GM18511 (cell line): Measurements from ENCODE around the gene MFAP5.
"Not testable (repeated sequence)": the region's sequence is repeated elsewhere in the genome, so short reads cannot be mapped to it uniquely, and the experiment has no call there.

Experiments used
- ATAC-seq: cut with Tn5 transposase; IDR thresholded peaks from one replicate; pipeline ENCODE4 v1.9.1; 2021; ENCODE audit warnings: mild to moderate bottlenecking, moderate library complexity; ENCODE audit not compliant: unreplicated experiment

MFAP5 gene

GRCh38 chr12:8635342-8636006, 27.2 kb downstream of the MFAP5 start:
- not testable (repeated sequence) for ATAC-seq

- no peak for ATAC-seq
Observed at GRCh38 chr12:8630131-8630530, 32.5 kb downstream of the MFAP5 start.

- ATAC-seq, result peak; percentile 95
Observed at GRCh38 chr12:8629486-8630033, 33.1 kb downstream of the MFAP5 start.

- ATAC-seq, result no peak
Observed at GRCh38 chr12:8628731-8629130, 33.9 kb downstream of the MFAP5 start.

GRCh38 chr12:8624750-8625149, 37.9 kb downstream of the MFAP5 start:
- ATAC-seq, result not testable (repeated sequence)

- ATAC-seq, result no peak
Observed at GRCh38 chr12:8622646-8623045, 40.0 kb downstream of the MFAP5 start.

GRCh38 chr12:8615206-8615605, 47.4 kb downstream of the MFAP5 start:
- no peak for ATAC-seq

- not testable (repeated sequence) for ATAC-seq
Observed at GRCh38 chr12:8613881-8614280, 48.7 kb downstream of the MFAP5 start.

- peak; percentile 44 for ATAC-seq
Observed at GRCh38 chr12:8612629-8613028, 50.0 kb downstream of the MFAP5 start, which contains the start of gene AICDA. AICDA (minus strand) TSS chr12:8612859; CDS start chr12:8612767, 92 bp downstream.

- ATAC-seq, result no peak
Observed at GRCh38 chr12:8609061-8609570, 53.5 kb downstream of the MFAP5 start.

GRCh38 chr12:8606890-8607289, 55.7 kb downstream of the MFAP5 start:
- no peak for ATAC-seq

- ATAC-seq, result no peak
Observed at GRCh38 chr12:8605057-8605456, 57.6 kb downstream of the MFAP5 start.

- no peak for ATAC-seq
Observed at GRCh38 chr12:8603856-8604255, 58.8 kb downstream of the MFAP5 start.

GRCh38 chr12:8603286-8603685, 59.3 kb downstream of the MFAP5 start:
- ATAC-seq, result no peak

GRCh38 chr12:8596561-8596960, 66.1 kb downstream of the MFAP5 start:
- ATAC-seq, result no peak
